ENCODE results near the gene ADCK1.
"Not testable (repeated sequence)": the region's sequence is repeated elsewhere in the genome, so short reads cannot be mapped to it uniquely, and the experiment has no call there.

Gene ADCK1

GRCh38 chr14:77906446-77906845, 106.5 kb downstream of the ADCK1 start:
- no peaks in the 10 kb centered on the region for H3K27me3 ChIP-seq (ENCODE audit: low read depth, low read length)

DNA sequence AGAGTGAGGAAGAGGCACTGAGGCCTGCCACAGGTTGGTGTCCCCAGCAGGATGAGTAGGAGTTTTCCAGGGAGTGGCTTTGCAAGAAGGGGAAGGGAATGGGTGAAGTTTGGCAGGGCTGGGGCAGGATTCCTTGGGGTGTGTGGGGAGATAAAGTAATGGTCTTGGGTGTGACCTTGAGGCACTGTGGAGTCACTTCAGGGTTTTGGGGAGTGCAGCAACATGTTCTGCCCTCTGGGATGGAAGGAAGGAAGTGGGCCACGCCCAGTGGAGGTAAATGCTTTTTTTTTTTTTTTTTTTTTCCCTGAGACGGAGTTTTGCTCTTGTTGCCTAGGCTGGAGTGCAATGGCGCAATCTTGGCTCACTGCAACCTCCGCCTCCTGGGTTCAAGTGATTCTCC, 108.9 kb downstream of the ADCK1 start:
- H3K4me3 ChIP-seq (ENCODE audit: low read depth in 1 of 2, low read length in 2 of 2), result no peak overlapping the region
- H3K9me3 ChIP-seq (ENCODE audit: control insufficient read depth in 1 of 2, low read length in 2 of 2), result no peaks in the 10 kb centered on the region
- H3K4me1 ChIP-seq (ENCODE audit: control insufficient read depth in 1 of 2, insufficient read depth in 2 of 2, low read length in 2 of 2), result no peaks in the 10 kb centered on the region
- H3K36me3 ChIP-seq (ENCODE audit: control insufficient read depth in 1 of 2, insufficient read depth in 2 of 2, low read length in 2 of 2), result peaks cover 0 to 14% of the 10 kb centered on the region in 2 donors
- H3K27ac ChIP-seq (ENCODE audit: low read length), result no peak overlapping the region
- H3K27me3 ChIP-seq (ENCODE audit: low read depth, low read length), result no peaks in the 10 kb centered on the region

More at GRCh38 chr14:77906446-77906845, 106.5 kb downstream of the ADCK1 start:
- no peak overlapping the region for H3K27ac ChIP-seq (ENCODE audit: low read length)
- peaks cover 0 to 27% of the 10 kb centered on the region in 2 donors for H3K36me3 ChIP-seq (ENCODE audit: control insufficient read depth in 1 of 2, insufficient read depth in 2 of 2, low read length in 2 of 2)
- H3K9me3 ChIP-seq (ENCODE audit: control insufficient read depth in 1 of 2, low read length in 2 of 2), result no peaks in the 10 kb centered on the region
- H3K4me3 ChIP-seq (ENCODE audit: low read depth in 1 of 2, low read length in 2 of 2), result no peak overlapping the region
- no peaks in the 10 kb centered on the region for H3K4me1 ChIP-seq (ENCODE audit: control insufficient read depth in 1 of 2, insufficient read depth in 2 of 2, low read length in 2 of 2)

DNA sequence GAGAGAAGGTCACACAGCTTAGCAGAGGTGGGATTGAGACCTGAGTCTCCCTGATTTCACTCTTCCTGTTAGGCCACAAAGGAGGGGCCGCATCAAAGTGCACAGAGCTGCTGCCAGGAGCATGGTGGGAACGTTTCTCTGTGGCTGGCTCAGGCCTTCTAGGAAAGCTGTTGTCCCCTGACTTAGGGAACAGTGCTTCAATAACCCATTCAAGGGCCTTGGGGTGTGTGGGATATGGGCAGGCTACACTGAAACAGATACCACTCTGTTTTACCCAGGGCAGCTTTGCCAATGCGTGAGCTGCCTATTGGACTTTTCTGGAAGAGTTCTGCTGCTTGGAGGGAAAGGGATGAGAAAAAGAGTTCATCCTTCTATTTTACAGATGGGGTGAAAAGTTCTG, 110.0 kb downstream of the ADCK1 start:
- H3K36me3 ChIP-seq (ENCODE audit: control insufficient read depth in 1 of 2, insufficient read depth in 2 of 2, low read length in 2 of 2), result peaks cover 0 to 14% of the 10 kb centered on the region in 2 donors
- H3K4me3 ChIP-seq (ENCODE audit: low read depth in 1 of 2, low read length in 2 of 2), result no peak overlapping the region
- H3K27me3 ChIP-seq (ENCODE audit: low read depth, low read length), result no peaks in the 10 kb centered on the region
- no peak overlapping the region for H3K27ac ChIP-seq (ENCODE audit: low read length)
- H3K9me3 ChIP-seq (ENCODE audit: control insufficient read depth in 1 of 2, low read length in 2 of 2), result no peaks in the 10 kb centered on the region
- no peaks in the 10 kb centered on the region for H3K4me1 ChIP-seq (ENCODE audit: control insufficient read depth in 1 of 2, insufficient read depth in 2 of 2, low read length in 2 of 2)

- Histone ChIP-seq H3K36me3 (ENCODE audit: control insufficient read depth in 1 of 2, insufficient read depth in 2 of 2, low read length in 2 of 2) (peaks cover 0 to 9% of the 10 kb centered on the region in 2 donors), H3K27ac (ENCODE audit: low read length) (no peak overlapping the region), H3K4me3 (ENCODE audit: low read depth in 1 of 2, low read length in 2 of 2) (no peak overlapping the region), H3K4me1 (ENCODE audit: control insufficient read depth in 1 of 2, insufficient read depth in 2 of 2, low read length in 2 of 2) (no peaks in the 10 kb centered on the region), H3K27me3 (ENCODE audit: low read depth, low read length) (no peaks in the 10 kb centered on the region), H3K9me3 (ENCODE audit: control insufficient read depth in 1 of 2, low read length in 2 of 2) (no peaks in the 10 kb centered on the region)
Observed at GRCh38 chr14:77910506-77910905, 110.6 kb downstream of the ADCK1 start.

- no peak overlapping the region for H3K4me3 ChIP-seq (ENCODE audit: low read depth in 1 of 2, low read length in 2 of 2)
- H3K4me1 ChIP-seq (ENCODE audit: control insufficient read depth in 1 of 2, insufficient read depth in 2 of 2, low read length in 2 of 2), result no peaks in the 10 kb centered on the region
- no peaks in the 10 kb centered on the region for H3K27me3 ChIP-seq (ENCODE audit: low read depth, low read length)
- no peak overlapping the region for H3K27ac ChIP-seq (ENCODE audit: low read length)
- no peaks in the 10 kb centered on the region for H3K9me3 ChIP-seq (ENCODE audit: control insufficient read depth in 1 of 2, low read length in 2 of 2)
- peaks cover 0 to 7% of the 10 kb centered on the region in 2 donors for H3K36me3 ChIP-seq (ENCODE audit: control insufficient read depth in 1 of 2, insufficient read depth in 2 of 2, low read length in 2 of 2)
Observed at GRCh38 chr14:77911356-77911755, 111.4 kb downstream of the ADCK1 start.

GRCh38 chr14:77912754-77913556, 113.0 kb downstream of the ADCK1 start:
- Histone ChIP-seq H3K9me3 (ENCODE audit: control insufficient read depth in 1 of 2, low read length in 2 of 2) (no peaks in the 10 kb centered on the region), H3K4me1 (ENCODE audit: control insufficient read depth in 1 of 2, insufficient read depth in 2 of 2, low read length in 2 of 2) (no peaks in the 10 kb centered on the region), H3K27me3 (ENCODE audit: low read depth, low read length) (no peaks in the 10 kb centered on the region), H3K36me3 (ENCODE audit: control insufficient read depth in 1 of 2, insufficient read depth in 2 of 2, low read length in 2 of 2) (peaks cover 0 to 5% of the 10 kb centered on the region in 2 donors), H3K27ac (ENCODE audit: low read length) (no peak overlapping the region), H3K4me3 (ENCODE audit: low read depth in 1 of 2, low read length in 2 of 2) (no peak overlapping the region)

GRCh38 chr14:77914073-77914721, 114.3 kb downstream of the ADCK1 start:
- no peaks in the 10 kb centered on the region for H3K27me3 ChIP-seq (ENCODE audit: low read depth, low read length)
- H3K36me3 ChIP-seq (ENCODE audit: control insufficient read depth in 1 of 2, insufficient read depth in 2 of 2, low read length in 2 of 2), result peaks cover 0 to 3% of the 10 kb centered on the region in 2 donors
- H3K9me3 ChIP-seq (ENCODE audit: control insufficient read depth in 1 of 2, low read length in 2 of 2), result no peaks in the 10 kb centered on the region
- H3K4me1 ChIP-seq (ENCODE audit: control insufficient read depth in 1 of 2, insufficient read depth in 2 of 2, low read length in 2 of 2), result no peaks in the 10 kb centered on the region
- no peak overlapping the region for H3K4me3 ChIP-seq (ENCODE audit: low read depth in 1 of 2, low read length in 2 of 2)
- H3K27ac ChIP-seq (ENCODE audit: low read length), result no peak overlapping the region

- H3K9me3 ChIP-seq (ENCODE audit: control insufficient read depth in 1 of 2, low read length in 2 of 2); H3K4me1 ChIP-seq (ENCODE audit: control insufficient read depth in 1 of 2, insufficient read depth in 2 of 2, low read length in 2 of 2); H3K27ac ChIP-seq (ENCODE audit: low read length); H3K4me3 ChIP-seq (ENCODE audit: low read depth in 1 of 2, low read length in 2 of 2); H3K27me3 ChIP-seq (ENCODE audit: low read depth, low read length); H3K36me3 ChIP-seq (ENCODE audit: control insufficient read depth in 1 of 2, insufficient read depth in 2 of 2, low read length in 2 of 2): not testable (repeated sequence)
Observed at GRCh38 chr14:77915390-77915789, 115.5 kb downstream of the ADCK1 start.

GRCh38 chr14:77917491-77918201, 117.7 kb downstream of the ADCK1 start:
- Histone ChIP-seq H3K27me3 (ENCODE audit: low read depth, low read length) (no peaks in the 10 kb centered on the region), H3K4me3 (ENCODE audit: low read depth in 1 of 2, low read length in 2 of 2) (no peak overlapping the region), H3K9me3 (ENCODE audit: control insufficient read depth in 1 of 2, low read length in 2 of 2) (no peaks in the 10 kb centered on the region), H3K27ac (ENCODE audit: low read length) (no peak overlapping the region), H3K4me1 (ENCODE audit: control insufficient read depth in 1 of 2, insufficient read depth in 2 of 2, low read length in 2 of 2) (no peaks in the 10 kb centered on the region), H3K36me3 (ENCODE audit: control insufficient read depth in 1 of 2, insufficient read depth in 2 of 2, low read length in 2 of 2) (no peaks in the 10 kb centered on the region)

DNA sequence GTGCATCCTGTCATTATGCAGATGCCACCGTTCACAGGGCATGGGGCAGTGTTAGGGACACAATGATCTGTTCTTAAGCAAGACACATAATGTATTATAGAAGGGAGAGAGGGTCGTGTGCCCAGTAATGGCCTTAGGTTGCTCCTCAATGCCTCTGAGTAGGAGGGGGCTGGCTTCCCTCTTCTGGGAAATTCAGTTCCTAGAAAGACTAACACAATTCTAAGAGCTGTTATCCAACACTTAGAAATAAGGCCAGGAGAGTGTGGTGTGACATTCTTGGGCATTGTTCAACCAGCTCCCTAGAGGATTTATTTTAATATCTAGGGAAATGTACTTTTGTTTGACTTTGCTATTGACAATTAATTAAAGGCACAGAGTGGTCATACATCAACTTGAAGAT, 118.5 kb downstream of the ADCK1 start:
- H3K27ac ChIP-seq (ENCODE audit: low read length), result no peak overlapping the region
- no peaks in the 10 kb centered on the region for H3K27me3 ChIP-seq (ENCODE audit: low read depth, low read length)
- H3K4me1 ChIP-seq (ENCODE audit: control insufficient read depth in 1 of 2, insufficient read depth in 2 of 2, low read length in 2 of 2), result no peaks in the 10 kb centered on the region
- no peaks in the 10 kb centered on the region for H3K36me3 ChIP-seq (ENCODE audit: control insufficient read depth in 1 of 2, insufficient read depth in 2 of 2, low read length in 2 of 2)
- H3K4me3 ChIP-seq (ENCODE audit: low read depth in 1 of 2, low read length in 2 of 2), result no peak overlapping the region
- no peaks in the 10 kb centered on the region for H3K9me3 ChIP-seq (ENCODE audit: control insufficient read depth in 1 of 2, low read length in 2 of 2)

GRCh38 chr14:77920312-77920711, 120.4 kb downstream of the ADCK1 start:
- Histone ChIP-seq H3K27me3 (ENCODE audit: low read depth, low read length) (no peaks in the 10 kb centered on the region), H3K36me3 (ENCODE audit: control insufficient read depth in 1 of 2, insufficient read depth in 2 of 2, low read length in 2 of 2) (peaks cover 0 to 3% of the 10 kb centered on the region in 2 donors), H3K27ac (ENCODE audit: low read length) (no peak overlapping the region), H3K9me3 (ENCODE audit: control insufficient read depth in 1 of 2, low read length in 2 of 2) (no peaks in the 10 kb centered on the region), H3K4me1 (ENCODE audit: control insufficient read depth in 1 of 2, insufficient read depth in 2 of 2, low read length in 2 of 2) (no peaks in the 10 kb centered on the region), H3K4me3 (ENCODE audit: low read depth in 1 of 2, low read length in 2 of 2) (no peak overlapping the region)
